AG10803 (cell line): ENCODE measurements around the gene NOC4L.

ENCODE experiments used
- DNase-seq: peaks from one replicate; pipeline ENCODE4 v3.0.0; 2010; ENCODE audit warnings: low read depth
- H3K4me3 ChIP-seq: 2 replicates; pipeline ENCODE4 v1.5.1; 2011; ENCODE audit warnings: mild to moderate bottlenecking, low read length, control low read depth
- TF ChIP-seq, protein P1 (sequence below): conservative IDR thresholded peaks from 2 replicates; pipeline ENCODE4 v1.5.1; 2011; ENCODE audit warnings: mild to moderate bottlenecking, low read length, control low read depth, inconsistent platforms

NOC4L gene

DNA sequence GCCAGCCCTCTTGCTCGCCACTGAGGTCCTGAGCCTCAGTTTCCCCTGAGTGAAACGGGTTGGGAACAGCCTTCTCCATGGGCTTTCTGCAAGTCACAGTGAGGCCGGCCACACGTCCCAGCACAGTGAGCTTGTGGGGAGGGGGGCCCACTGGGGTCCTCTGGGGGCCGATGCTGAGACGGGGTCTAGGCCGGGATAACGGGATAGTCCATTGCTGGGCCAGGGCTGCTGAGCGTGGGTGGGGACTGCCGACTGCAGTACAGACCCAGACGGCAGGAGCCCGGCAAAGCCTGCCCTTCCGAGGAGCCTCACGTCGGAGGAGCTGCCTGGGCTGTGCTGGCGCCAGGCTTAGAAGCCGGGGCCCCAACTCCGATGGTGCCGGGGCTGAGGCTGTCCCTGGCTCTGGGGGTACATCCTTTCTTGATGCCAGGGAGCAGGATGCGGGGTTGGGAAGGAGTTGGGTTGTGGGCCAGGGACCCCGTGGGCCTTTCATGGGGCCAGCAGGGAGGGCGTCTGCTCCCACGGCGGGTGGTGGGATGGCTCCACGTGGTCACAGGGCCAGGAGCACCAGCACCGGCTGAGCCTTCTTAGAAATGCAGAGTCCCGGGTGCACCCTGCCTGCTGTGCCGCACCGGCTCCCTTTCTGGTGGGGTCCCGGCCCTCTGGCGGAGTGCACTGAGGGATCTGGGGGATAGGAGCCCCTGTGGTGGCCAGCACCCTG lies 24.2 kb downstream of the NOC4L start:
- TF ChIP-seq, protein P1, sequence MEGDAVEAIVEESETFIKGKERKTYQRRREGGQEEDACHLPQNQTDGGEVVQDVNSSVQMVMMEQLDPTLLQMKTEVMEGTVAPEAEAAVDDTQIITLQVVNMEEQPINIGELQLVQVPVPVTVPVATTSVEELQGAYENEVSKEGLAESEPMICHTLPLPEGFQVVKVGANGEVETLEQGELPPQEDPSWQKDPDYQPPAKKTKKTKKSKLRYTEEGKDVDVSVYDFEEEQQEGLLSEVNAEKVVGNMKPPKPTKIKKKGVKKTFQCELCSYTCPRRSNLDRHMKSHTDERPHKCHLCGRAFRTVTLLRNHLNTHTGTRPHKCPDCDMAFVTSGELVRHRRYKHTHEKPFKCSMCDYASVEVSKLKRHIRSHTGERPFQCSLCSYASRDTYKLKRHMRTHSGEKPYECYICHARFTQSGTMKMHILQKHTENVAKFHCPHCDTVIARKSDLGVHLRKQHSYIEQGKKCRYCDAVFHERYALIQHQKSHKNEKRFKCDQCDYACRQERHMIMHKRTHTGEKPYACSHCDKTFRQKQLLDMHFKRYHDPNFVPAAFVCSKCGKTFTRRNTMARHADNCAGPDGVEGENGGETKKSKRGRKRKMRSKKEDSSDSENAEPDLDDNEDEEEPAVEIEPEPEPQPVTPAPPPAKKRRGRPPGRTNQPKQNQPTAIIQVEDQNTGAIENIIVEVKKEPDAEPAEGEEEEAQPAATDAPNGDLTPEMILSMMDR = no peak
- H3K4me3 ChIP-seq = no peak overlapping the region
- no peak for DNase-seq

DNA sequence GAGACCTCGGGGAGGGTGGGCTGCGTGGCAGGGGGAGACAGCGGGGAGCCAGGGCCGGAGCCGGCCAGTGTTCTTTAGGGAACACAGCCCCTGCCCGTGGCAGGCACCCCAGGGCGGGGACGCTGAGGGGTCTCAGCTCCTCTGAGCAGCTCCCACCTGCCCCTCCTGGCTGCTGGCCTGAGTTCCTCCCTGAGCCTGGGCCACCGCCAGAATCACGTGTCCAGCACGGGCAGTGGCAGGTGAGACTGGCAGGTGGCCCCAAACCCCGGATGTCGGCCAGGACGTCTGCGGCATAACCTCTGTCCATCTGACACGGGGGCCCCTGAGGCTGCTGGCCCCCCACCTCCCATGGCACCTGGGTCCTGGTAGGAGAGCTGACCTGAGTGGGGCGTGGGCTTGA lies 25.1 kb downstream of the NOC4L start:
- no peak overlapping the region for H3K4me3 ChIP-seq
- no peak for DNase-seq
- TF ChIP-seq, protein P1 = no peak

DNA sequence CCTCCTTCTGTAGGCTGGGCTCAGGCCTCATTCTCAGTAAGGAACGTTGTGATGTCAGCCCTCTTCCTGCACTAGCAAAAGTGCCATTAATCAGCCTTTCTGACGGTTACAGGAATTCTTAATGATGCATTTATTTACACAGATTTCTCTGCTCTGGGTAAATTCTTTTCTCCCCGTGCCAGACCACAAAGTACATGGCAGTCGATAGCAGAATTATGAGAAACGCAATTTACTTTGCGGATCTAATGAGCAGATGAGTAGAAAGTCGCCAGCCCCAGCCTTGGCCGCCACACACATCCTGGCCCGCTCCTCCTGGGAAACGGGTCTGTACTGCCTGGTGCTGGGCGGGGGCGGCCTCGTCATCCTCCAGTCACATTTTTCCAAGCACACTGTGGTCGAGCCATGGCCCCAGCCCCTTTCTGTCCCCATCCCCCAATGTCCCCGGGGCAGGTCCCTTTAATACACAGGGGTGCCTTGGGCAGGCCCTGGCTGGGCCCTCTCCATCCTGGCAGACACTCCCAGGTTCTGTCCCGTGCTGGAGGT lies 25.9 kb downstream of the NOC4L start:
- no peak overlapping the region for H3K4me3 ChIP-seq
- DNase-seq = peak; percentile 87
- TF ChIP-seq, protein P1 = no peak

DNA sequence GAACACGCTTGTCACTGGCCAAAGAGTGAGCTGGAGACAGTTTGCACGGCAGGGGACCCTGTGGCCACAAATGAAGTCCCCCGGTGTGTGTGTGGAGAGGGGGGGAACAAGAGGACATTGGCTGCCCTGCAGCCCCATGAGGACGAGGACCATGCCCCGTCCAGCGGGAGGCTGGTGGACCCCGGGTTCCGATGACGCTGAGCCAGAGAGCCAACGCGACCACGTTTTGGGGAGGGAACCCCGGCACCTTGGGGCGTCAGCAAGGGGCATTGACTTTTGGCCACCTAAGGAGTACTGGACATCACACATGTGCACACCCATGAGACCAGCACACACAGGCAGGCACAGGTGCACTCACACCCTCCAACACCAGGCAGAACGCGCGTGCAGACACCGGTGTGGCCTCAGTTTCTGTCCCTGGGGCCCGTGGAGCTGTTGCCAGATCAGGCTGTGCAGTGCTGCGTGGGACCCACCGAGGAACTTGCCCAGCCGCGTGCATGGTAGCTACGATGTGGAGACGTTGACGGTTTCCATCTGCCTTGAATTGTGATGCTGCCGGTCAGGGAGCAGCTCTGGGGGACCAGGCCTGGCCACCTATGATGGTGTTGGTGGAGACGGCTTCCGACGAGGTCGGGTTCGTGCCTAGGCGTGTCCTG lies 26.5 kb downstream of the NOC4L start:
- TF ChIP-seq, protein P1 = no peak
- H3K4me3 ChIP-seq = no peak overlapping the region
- no peak for DNase-seq

DNA sequence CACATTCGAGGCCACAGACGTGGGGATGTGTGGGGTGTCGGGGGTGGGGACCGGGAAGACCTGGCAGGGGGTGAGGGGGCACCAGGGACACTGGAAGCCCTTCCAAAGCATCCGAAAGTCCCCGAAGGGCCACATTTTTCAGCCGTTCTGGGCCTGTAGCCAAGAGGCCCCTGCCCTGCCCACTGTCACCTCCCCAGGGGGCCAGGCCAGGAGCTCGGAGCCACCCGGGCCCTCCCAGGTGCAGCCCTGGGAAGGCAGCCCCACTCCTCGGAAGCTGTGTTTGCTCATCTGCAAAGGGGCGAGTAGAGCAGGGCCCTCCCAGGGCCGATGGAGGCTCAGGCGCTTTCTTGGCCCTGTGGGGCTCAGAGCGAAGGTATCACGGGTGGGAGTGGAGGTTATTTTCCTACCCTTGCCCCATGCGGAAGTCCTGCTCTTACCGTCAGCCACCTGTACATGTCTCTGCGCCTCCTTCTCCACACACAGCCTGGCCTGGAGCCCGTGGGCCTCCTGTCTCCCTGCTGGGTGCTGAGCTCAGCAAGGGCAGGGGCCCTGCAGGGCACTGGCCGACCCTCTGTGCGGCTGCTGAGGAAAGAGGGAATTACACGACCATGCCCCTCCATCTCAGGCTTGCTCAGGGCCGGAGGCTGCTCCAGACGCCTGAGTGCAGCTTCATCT lies 27.2 kb downstream of the NOC4L start:
- TF ChIP-seq, protein P1 = no peak

DNA sequence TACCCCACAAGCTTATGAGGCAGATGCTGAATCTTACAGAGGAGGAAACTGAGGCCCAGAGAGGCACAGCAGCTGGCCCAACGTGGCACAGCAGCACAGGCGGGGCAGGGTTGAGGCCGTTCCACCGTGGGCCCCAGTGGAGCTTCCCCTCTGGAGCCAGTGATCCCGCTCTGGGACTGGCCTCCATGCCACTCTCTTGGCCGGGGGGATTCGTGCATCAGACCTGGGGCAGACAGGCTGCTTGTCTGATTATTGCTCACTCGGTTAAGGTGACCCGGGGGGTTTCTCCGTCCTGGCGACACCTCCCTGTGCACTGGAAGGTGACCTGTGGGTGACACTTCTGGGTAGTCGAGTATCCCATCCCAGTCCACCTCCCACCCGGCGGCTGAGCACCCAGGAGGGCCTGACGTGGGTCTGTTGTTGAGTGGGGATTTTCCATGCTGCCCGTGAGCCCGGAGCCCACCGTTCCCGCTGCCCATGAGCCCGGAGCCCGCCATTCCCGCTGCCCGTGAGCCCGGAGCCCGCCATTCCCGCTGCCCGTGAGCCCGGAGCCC lies 27.8 kb downstream of the NOC4L start:
- no peak for DNase-seq
- TF ChIP-seq, protein P1 = no peak
- no peak overlapping the region for H3K4me3 ChIP-seq

More for the DNA sequence above, 27.2 kb downstream of the NOC4L start:
- H3K4me3 ChIP-seq = no peak overlapping the region
- DNase-seq = no peak
